OCI-M2 (cell line): ENCODE results near the gene RUFY2.

Experiments
- DNase-seq: peaks from one replicate; lab custom pipeline; 2025; ENCODE audit not compliant: unreplicated experiment; lab: John Stamatoyannopoulos, UW

Gene RUFY2

DNA sequence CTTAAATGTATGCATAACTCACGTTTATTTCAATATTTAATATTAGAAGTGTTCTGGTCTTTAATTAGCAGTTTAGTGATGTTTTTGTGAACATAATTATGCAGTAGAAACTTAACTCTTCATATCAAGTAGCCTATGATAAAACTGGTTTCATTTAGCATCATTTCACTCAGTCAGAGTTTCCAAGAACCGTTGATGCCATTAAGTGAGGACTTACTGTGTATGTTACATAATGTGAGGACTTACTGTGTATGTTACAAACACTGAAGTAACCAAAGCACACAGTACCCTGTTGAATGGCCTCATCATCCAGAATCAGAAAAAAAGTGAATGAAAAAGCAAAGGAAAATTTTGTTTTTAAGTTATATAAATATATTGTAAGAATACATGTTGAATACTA, 41.5 kb downstream of the RUFY2 start:
- no peak for DNase-seq

DNA sequence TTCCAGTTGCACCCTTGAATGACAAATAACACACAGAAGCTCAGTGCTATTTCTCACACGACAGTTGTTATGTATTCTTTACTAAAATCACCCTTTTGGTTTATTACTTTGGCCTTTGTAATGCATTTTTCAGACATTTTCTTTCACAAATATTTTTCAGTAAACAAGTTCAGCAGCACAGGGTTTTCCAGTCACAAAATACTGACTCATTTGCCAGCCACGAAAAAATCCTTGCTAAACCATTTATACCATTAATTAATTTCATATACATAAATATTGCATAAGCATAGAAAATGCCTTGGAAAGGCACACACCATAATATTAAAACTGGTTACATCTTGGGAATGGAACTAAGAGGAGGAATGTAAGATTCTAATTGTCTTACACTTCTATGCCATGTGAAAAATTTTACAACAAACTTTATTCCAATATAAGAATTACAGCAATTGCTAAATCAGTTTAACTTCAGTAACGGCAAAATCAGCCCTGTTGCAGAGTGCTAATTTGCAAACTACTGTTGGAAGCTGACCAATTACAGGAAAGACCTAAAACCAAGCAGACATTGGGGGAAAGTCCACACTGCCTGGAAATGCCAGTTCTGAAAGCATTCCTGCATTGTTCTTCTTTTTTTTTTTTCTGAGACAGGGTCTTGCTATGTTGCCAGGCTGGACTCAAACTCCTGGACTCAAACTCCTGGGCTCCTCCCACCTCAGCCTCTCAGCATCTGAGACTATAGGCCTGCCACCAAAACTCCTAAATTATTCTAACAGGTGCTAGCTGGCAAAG, 42.8 kb downstream of the RUFY2 start:
- DNase-seq = no peak

DNA sequence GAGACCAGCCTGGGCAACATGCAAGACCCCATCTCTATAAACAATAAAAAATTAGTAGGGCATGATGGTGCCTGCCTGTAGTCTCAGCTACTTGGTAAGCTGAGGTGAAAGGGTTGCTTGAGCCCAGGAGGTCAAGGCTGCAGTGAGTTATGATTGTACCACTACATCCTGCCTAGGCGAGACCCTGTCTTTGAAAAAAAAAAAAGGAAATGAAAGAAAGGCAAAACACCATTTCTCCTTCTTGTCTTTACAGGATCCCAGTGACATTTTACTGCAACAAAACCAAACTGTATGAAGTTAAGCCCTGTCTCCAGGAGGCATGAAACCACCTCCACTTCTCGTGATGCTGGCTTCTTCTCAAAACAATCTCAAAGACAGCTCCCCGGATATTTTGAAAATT, 44.5 kb downstream of the RUFY2 start:
- DNase-seq = no peak

DNA sequence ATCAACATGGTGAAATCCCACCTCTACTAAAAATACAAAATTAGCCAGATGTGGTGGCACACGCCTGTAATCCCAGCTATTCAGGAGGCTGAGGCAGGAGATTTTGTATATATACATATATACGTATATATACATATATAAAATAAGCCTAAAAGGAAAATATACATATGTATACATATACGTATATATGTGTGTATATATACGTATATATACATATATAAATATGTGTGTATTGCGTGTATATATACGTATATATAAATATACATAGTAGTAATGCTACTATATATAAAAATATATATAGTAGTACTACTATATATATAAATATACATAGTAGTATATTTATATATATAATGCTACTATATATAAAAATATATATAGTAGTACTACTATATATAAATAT, 47.9 kb downstream of the RUFY2 start:
- no peak for DNase-seq

DNA sequence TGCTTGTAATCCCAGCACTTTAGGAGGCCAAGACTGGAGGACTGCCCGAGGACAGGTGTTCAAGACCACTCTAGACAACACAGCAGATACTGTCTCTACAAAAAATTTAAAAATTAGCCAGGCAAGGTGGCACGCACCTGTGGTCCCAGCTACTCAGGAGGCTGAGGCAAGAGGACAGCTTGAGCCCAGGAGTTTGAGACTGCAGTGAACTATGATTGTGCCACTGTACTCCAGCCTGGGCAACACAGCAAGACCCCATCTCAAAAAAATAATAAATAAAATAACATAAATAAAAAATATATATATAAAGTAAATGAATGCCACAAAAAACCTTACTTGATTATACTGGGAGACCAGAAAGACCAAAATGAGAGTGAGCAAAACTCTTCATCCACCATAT, 53.5 kb downstream of the RUFY2 start:
- no peak for DNase-seq

DNA sequence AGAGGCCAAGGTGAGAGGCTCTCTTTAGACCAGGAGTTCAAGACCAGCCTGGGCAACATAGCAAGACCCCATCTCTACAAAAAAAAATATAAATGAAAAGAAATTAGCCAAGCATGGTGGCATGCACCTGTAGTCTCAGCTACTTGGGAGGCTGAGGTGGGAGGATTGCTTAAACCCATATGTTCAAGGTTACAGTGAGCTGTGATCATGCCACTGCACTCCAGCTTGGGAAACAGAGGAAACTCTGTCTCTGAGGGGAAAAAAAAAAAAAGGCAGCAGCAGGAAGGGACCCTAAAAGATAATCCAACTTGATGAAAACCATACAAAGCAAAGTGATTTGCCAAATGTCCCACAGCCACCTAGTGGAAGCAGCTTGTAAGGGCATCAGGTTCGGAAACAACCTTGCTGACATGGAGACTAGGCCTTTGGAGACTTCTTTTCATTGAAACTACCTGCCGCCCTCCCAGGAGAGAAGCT, 58.8 kb downstream of the RUFY2 start:
- DNase-seq = peak; percentile 23

DNA sequence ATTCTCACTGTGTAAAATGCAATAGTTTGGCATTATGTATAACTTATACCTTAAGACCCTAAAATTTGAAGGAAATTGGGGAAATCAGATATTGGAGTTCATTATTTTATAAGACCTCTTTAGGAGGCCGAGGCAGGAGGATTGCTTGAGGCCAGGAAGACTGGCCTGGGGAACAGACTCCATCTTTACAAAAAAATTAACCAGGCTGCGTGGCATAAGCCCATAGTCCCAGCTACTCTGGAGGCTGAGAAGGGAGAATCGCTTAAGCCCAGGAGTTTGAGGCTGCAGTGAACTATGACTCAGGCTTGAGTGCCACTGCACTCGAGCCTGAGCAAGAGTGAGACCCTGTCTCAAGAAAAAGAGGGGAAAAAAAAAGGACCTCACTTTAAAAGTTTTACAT, 60.3 kb downstream of the RUFY2 start:
- no peak for DNase-seq

DNA sequence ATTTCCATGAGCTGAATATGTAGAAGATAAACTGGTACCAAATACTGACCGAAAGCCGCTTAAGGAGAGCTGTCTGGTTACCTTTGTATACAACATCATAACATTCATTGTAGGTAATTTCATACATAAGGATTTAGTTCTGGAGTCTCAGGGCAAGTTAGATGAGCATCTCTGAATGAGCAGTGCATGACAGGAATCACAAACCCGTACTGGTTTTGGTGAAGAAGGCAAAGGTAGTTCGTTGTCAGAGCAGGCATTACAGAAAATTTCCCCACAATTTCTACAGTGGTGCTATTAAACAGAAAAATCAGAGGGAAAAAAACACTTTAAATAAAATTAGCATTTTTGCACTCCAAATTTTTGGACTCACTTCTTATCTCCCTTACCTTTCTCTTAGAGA, 61.5 kb downstream of the RUFY2 start:
- no peak for DNase-seq

DNA sequence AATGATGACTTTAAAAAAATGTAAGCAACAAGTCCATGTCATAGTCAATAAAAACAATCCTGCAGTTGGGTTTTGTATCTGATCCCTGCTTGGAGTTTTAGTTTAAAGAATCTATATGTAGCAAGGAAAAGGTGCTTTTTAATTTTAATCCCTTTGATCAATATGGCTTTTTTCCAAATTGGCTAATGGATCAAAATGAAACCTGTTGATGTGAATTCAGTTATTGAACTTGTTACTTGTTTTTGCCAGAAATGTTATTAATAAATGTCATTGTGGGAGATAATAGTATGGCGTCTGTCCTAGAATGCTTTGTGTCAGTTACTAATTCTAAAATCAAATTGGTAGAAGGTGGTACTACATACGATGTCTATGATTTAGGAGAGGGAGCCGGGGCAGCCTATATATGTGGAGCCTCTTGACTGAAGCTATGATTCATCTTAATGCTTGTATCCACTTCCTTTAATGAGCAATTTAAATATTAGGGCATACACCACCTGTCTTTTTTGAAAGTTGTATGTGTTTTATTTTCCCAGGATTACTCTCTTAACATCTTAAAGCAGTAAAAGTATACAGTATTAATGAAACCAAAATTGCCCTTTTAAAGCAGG, 64.1 kb downstream of the RUFY2 start:
- DNase-seq = no peak

DNA sequence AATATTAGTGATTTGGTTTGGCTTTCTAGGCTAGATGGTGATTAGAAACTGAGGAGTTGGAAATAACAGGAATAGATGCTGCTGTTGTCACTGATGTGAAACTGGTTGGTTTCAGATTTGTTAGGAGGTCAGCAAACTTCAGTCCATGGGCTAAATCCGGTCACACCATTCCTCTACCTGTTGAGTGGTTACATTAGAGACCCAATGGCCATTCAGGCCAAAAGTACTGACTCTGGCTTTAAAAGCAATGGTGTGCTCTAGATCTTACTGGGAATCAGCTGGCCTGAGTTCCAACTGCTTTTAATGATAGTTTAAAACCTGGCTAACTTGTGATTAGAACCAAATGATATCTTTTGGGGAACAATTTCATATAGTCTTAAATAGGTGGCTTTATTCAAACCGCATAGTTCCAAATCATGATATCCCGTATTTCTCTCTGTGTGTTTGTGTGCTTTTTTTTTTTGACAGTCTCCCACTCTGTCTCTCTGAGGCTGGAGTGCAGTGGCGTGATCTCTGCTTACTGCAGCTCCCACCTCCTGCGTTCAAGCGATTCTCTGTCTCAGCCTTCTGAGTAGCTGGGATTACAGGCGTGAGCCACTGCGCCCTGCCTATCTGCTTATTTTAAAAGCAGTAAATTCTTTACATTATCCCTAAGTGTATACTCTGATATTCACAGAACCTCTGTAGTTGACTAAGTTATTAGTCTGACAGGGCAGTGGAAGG, 66.6 kb downstream of the RUFY2 start:
- DNase-seq = no peak

DNA sequence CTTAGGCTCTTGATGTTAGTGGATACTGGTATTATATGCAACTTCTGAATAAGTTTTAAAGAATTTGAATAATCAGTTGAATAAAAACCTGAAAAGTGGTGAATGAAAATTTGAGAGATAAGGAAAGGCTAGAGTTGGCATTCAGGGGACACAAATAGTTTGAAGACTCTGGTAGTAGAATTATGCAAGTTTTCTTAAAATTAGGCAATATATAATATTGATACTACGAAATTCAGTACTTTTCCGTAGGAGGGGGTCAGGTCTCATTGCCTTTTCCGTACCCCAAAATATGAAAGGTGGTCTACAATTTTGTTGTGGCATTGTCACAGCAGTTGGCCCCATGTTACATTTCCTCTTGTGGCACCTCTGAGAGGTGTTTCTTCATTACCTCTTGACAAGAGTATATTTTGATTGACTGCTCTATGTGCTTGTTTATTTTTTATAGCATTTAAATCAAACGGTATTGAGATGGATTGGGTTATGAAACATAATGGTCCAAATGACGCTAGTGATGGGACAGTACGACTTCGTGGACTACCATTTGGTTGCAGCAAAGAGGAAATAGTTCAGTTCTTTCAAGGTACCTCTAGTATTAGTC, 70.2 kb downstream of the RUFY2 start:
- DNase-seq = no peak

DNA sequence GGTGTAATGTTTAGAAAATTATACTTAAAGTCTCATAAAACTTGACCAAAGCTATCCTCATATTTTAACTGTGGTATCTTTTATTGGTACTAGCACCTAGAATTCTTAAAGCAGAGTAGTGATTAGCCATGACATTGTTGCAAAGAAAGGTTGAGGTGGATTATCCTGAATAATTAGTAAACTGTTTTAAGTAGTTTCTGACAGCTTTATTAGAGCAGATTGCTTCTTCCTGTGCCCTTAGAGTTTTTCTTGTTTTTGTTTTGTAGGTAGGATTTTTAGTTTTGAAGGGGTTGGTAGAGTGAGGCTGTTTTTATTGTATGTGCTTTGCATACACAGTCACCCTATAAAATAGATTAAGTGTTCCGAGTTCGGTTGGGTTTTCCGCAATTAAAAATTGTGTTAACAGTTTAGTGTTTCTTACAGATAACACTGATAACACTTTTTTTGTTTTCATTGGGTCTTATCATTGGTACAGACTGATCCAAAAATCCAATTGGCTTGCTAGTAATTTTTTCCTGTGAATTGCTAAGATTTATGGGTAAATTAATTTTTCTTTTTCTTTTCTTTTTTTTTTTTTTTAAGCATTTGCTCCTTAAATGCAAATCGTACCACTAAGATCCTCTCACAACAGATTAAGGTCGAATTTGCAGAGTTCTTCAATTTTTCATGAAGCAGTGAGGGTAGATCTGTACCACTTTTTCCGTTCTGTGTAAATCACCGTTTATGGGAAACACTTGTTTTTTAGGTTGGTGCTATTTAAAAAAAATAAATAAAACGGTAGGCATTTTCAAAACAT, 72.2 kb downstream of the RUFY2 start:
- no peak for DNase-seq

DNA sequence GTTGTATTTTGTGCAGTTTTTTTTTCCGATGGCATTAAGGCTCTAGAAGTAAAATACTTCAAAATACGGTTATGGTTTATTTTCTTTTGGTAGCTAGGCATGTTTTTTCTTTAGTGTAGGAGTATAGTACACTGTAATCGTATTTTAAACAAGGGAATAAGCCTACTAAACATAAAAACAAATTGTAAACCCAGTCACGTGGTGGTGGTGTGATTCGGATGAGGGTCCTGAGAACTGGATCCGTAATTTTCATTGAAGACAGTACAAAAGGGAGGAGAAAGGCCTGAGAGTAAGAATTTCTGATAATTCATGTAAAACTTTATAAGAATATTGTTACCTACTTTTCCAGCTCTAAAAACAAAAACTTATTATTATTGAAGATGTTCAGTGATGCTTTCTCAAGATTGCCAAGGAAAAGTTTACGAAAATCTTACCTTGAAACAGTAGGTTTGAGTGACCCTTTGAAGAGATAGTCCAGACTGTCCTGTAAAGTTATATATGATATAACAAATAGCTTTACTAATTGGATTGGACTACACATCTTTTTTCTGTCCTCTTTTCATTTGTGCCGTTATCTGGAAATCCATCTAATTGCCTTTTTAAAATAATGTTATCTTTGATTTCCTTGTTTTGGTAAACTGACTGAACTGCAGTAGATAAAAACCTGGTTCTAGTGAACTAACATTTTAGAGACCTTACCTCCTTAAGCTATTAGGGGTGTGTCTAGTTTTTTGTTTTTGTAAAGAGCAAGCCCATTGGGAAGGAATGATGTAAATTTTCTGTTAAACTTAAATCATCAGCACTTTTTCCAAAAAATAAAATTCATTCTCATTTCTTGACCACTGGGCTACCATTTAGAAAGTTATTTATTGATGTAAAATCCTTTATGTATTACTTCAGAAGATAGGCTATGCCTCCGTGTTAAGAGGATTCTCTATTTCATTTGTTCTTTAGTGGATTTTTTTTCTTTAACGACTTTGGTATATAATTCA, 73.3 kb downstream of the RUFY2 start:
- no peak for DNase-seq

DNA sequence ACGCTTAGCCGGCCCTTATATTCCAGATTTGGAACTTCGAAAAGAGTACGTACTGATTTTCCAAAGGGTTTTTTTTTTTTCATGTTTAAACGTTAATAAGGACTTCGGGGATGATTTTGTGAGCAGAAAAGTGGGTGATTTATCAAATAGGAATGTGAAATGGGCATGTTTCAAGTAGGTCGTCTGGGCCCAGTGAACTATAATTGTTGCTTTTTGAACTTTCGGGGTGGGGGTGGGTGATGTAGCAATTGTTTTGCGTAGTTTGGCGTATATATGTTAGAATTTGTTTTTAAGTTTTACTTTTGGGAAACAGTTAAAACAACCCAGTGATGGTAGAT, 74.0 kb downstream of the RUFY2 start:
- DNase-seq = no peak

DNA sequence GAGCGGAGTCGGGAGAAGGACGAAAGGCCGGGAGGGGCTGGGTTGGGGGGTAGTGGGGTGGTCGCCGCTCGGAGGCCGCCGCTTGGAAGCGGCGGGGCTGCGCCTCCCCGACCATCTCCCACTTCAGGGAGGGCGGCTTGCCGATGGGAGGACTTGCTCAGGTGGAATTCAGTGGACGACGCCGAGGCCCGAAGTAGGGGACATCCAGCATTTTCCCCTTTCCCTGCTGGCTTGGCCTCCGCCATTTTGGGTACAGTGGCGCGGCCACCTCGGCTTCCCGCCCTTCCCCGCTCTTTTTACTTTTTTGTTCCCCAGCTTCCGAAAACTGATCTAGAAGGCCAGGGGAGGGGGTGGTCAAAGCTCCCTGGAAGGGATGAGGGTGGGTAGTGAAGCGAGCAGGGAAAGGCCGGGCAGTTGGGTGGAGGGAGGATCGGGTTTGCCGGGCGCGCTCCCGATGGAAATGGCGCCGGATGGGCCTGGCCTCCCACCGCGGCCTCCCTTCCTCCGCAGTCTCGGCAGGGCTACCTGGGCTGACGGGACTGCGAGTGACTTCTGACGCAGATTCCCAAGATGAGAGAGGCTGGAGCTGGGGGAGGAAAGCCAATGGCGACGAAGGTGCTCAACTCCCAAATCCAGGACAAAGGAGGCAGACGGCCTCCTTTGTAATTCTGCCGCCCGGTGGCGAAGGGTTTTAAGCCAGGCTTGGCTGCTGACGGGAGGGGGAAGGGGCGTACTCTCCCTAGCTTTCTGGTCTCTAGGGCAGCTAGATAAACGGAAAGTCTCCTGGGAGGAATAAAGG, 74.6 kb downstream of the RUFY2 start, which contains the start of gene PBLD:
TSS of gene PBLD (minus strand) at position 670 of the 799 bp plus-strand sequence. CDS start 26,084 bp downstream, outside the sequence.
- DNase-seq = no peak

DNA sequence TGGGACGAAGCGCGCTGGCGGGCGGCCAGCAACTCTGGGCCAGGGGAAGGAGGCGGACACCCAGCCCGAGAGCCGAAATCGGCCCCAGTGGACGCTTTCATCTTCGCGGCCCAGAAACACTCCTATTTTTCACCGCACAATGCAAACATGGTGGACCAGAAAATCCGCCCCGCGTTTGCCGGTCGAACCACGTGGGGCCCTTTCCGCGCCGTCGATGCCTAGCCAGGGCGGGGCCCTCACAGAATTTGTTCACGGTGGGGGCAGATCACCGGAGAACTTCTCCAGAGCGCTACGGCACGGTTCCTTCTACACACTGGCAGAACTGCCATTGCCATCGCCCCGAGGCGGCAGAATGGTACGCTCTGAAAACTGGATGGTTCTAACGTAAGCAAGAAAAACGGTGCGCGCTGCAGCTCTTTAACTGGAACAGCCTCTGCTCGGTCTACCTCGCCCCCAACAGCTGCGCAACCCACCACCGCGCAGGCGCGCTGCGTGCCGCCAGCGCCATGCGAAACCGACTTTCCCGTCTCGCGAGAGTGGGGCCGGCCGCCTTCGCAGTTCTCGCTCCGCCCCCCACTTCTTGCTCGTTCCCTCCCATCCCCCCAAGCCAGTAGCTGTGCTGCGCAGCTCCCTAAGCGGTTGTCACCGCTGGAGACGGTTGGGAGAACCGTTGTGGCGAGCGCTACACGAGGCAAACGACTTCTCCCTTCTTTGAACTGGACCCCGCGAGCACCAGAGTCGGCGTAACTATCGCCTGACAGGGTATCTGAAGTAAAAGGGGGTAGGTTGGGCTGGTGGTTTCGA, 75.4 kb downstream of the RUFY2 start, which contains the start of gene HNRNPH3:
TSS of gene HNRNPH3 (plus strand) at position 610 of the 804 bp plus-strand sequence. CDS start 5,158 bp downstream, outside the sequence.
- peak; percentile 74 for DNase-seq

DNA sequence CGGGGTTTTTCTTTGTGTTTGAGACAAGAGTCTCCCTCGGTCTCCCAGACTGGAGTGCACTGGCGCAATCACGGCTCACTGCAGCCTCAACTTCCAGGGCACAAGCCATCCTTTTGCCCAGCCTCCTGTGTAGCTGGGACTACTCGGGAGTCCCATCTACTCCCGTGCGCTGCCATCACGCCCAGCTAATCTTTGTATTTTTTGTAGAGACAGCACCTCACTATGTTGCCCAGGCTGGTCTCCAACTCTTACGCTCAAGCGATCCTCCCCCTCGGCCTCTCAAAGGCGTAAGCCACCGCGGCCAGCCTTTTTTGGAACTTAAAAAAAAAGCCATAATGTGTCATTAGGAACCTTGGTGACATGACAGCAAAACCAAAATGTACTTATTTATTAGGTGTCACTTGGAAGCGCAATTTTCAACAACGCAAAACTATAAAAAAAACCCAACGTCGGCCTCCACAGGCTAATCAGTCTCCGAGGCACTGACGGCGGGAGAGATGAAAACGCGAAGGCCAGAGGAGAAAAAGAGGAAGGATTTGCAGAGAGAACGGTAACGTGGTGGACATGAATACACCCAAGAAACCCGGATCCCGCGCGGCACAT, 76.1 kb downstream of the RUFY2 start:
- no peak for DNase-seq

DNA sequence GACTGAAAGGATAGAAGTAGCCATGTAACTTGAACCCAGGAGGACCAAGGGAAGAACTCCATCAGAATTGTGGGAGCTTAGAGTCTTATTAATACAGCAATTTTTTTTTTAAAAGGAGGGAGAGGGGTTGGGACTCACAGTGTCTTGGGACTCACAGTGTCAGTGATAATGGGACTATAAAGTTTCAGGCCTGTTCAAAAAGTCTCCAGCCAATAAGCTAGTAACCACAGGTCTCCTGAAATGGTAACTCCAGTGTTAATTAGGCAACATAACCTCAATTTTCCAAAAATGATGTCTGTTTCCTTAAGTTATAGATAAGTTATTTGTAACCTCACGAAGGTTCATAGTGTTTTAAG, 77.6 kb downstream of the RUFY2 start:
- DNase-seq = no peak
